ENCODE measurements around the gene NWD2.

DNA sequence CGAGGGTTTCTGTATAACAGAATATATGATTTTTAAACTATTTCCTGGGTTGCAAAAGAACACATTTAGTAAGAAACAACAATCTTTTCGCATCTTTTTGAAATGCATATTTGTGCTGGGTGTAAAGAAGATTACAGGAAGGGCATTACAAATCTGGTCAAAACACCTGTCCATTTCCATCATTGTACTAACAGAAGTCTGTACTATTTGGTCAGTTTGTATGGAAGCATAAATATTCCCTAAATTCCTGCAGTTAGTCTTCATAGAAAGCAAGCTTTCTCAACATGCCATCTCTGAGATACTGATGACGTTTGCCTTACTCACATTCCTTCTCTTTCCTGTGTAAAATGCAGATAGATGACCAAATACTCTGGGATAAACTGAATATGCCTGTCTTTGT lies 203.3 kb downstream of the NWD2 start:
- TF ChIP-seq, protein P1, sequence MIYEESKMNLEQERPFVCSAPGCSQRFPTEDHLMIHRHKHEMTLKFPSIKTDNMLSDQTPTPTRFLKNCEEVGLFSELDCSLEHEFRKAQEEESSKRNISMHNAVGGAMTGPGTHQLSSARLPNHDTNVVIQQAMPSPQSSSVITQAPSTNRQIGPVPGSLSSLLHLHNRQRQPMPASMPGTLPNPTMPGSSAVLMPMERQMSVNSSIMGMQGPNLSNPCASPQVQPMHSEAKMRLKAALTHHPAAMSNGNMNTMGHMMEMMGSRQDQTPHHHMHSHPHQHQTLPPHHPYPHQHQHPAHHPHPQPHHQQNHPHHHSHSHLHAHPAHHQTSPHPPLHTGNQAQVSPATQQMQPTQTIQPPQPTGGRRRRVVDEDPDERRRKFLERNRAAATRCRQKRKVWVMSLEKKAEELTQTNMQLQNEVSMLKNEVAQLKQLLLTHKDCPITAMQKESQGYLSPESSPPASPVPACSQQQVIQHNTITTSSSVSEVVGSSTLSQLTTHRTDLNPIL (CRISPR knock-in tag; IDR thresholded peaks at IDR 0.05; ENCODE audit: low read depth) = no peak
- TF ChIP-seq, protein P2, sequence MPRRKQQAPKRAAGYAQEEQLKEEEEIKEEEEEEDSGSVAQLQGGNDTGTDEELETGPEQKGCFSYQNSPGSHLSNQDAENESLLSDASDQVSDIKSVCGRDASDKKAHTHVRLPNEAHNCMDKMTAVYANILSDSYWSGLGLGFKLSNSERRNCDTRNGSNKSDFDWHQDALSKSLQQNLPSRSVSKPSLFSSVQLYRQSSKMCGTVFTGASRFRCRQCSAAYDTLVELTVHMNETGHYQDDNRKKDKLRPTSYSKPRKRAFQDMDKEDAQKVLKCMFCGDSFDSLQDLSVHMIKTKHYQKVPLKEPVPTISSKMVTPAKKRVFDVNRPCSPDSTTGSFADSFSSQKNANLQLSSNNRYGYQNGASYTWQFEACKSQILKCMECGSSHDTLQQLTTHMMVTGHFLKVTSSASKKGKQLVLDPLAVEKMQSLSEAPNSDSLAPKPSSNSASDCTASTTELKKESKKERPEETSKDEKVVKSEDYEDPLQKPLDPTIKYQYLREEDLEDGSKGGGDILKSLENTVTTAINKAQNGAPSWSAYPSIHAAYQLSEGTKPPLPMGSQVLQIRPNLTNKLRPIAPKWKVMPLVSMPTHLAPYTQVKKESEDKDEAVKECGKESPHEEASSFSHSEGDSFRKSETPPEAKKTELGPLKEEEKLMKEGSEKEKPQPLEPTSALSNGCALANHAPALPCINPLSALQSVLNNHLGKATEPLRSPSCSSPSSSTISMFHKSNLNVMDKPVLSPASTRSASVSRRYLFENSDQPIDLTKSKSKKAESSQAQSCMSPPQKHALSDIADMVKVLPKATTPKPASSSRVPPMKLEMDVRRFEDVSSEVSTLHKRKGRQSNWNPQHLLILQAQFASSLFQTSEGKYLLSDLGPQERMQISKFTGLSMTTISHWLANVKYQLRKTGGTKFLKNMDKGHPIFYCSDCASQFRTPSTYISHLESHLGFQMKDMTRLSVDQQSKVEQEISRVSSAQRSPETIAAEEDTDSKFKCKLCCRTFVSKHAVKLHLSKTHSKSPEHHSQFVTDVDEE (CRISPR knock-in tag; IDR thresholded peaks at IDR 0.05) = no peak
- TF ChIP-seq ZNF565 (CRISPR knock-in tag; conservative IDR thresholded peaks at IDR 0.05; ENCODE audit: low read depth) = no peak
- no peak for TF ChIP-seq ESRRG (CRISPR knock-in tag; IDR thresholded peaks at IDR 0.05)
- TF ChIP-seq OSR1 (CRISPR knock-in tag; IDR thresholded peaks at IDR 0.05) = no peak
- no peak for TF ChIP-seq ZFP30 (CRISPR knock-in tag; IDR thresholded peaks at IDR 0.05)
- no peak for TF ChIP-seq TOX (CRISPR knock-in tag; IDR thresholded peaks at IDR 0.05; ENCODE audit: borderline replicate concordance)
- TF ChIP-seq GLIS3 (CRISPR knock-in tag; IDR thresholded peaks at IDR 0.05) = no peak

Measured in SK-N-SH treated with all-trans-retinoic acid at 6 μM for 48 hours (cell line).